Muscle of leg (tissue), 9 donors: ENCODE data around the gene CTAGE4. TPM values are rescaled to one million over a fixed set of nuclear protein-coding genes. Genes with fewer than 3 reads are reported as not detected.

Experiments used
- polyA plus RNA-seq, 8 donors: library from polyadenylated mRNA; unstranded; fragments of 120-200 nt; gene quantifications; one replicate each; pipeline versions ENCODE4 v1.2.1 to v1.2.3, GENCODE V29; 2013; ENCODE audit warnings: inconsistent platforms in 1 of 8, low replicate concordance in 1 of 8; ENCODE audit not compliant: insufficient read length in 8 of 8, insufficient read depth in 1 of 8
- total RNA-seq: library from RNA; stranded (reverse); fragments of 120-200 nt; gene quantifications from one replicate; pipeline ENCODE4 v1.2.4, GENCODE V29; 2013

Gene CTAGE4
- total and polyA plus RNA-seq, 9 donors = 0.09 to 1.7 (median 0.75) TPM; not detected in 2

Other genes with a start within 250 kb of the CTAGE4 start
- not detected for gene OR2F2, start 248.2 kb upstream of the CTAGE4 start, total RNA-seq
- gene OR2F2, start 248.2 kb upstream of the CTAGE4 start, polyA plus RNA-seq = not detected
- gene OR2F1, start 228.6 kb upstream of the CTAGE4 start, total RNA-seq = not detected
- under 1 TPM in 2 of 8 donors, not detected in 6; 0.12 to 0.32 TPM for gene OR2F1, start 228.6 kb upstream of the CTAGE4 start, polyA plus RNA-seq
- not detected for gene OR6B1, start 183.1 kb upstream of the CTAGE4 start, total RNA-seq
- gene OR6B1, start 183.1 kb upstream of the CTAGE4 start, polyA plus RNA-seq = under 1 TPM in 1 of 8 donors, not detected in 7; 0.04 TPM
- not detected for gene OR2A5, start 134.5 kb upstream of the CTAGE4 start, total RNA-seq
- under 1 TPM in 2 of 8 donors, not detected in 6; 0.01 to 0.03 TPM for gene OR2A5, start 134.5 kb upstream of the CTAGE4 start, polyA plus RNA-seq
- gene OR2A25, start 113.7 kb upstream of the CTAGE4 start, total RNA-seq = not detected
- under 1 TPM in 1 of 8 donors, not detected in 7; 0.08 TPM for gene OR2A25, start 113.7 kb upstream of the CTAGE4 start, polyA plus RNA-seq
- not detected for gene OR2A12, start 97.2 kb upstream of the CTAGE4 start, total RNA-seq
- not detected for gene OR2A12, start 97.2 kb upstream of the CTAGE4 start, polyA plus RNA-seq
- not detected for gene OR2A2, start 73.9 kb upstream of the CTAGE4 start, total RNA-seq
- not detected for gene OR2A2, start 73.9 kb upstream of the CTAGE4 start, polyA plus RNA-seq
- gene OR2A14, start 60.3 kb upstream of the CTAGE4 start, total RNA-seq = not detected
- gene OR2A14, start 60.3 kb upstream of the CTAGE4 start, polyA plus RNA-seq = not detected
- gene ARHGEF35, start 12.4 kb downstream of the CTAGE4 start, total RNA-seq = 0.80 TPM
- 1 to 10 TPM; 1.3 to 3.3 (median 1.9) TPM for gene ARHGEF35, start 12.4 kb downstream of the CTAGE4 start, polyA plus RNA-seq
- 0.04 TPM for gene OR2A42, start 56.1 kb downstream of the CTAGE4 start, total RNA-seq
- gene OR2A42, start 56.1 kb downstream of the CTAGE4 start, polyA plus RNA-seq = under 1 TPM; 0.13 to 0.65 (median 0.34) TPM
- gene OR2A7, start 81.3 kb downstream of the CTAGE4 start, total RNA-seq = 0.44 TPM
- gene OR2A7, start 81.3 kb downstream of the CTAGE4 start, polyA plus RNA-seq = 1 to 10 TPM in 6 of 8 donors, under 1 TPM in 2; 0.75 to 2.7 (median 1.3) TPM
- 1.1 TPM for gene CTAGE8, start 85.8 kb downstream of the CTAGE4 start, total RNA-seq
- 1 to 10 TPM in 2 of 8 donors, under 1 TPM in 4, not detected in 2; 0.24 to 2.1 (median 0.60) TPM for gene CTAGE8, start 85.8 kb downstream of the CTAGE4 start, polyA plus RNA-seq
- gene OR2A1, start 129.0 kb downstream of the CTAGE4 start, total RNA-seq = 0.13 TPM
- under 1 TPM; 0.07 to 0.82 (median 0.27) TPM for gene OR2A1, start 129.0 kb downstream of the CTAGE4 start, polyA plus RNA-seq
- 0.93 TPM for gene ARHGEF5, start 171.9 kb downstream of the CTAGE4 start, total RNA-seq
- gene ARHGEF5, start 171.9 kb downstream of the CTAGE4 start, polyA plus RNA-seq = 1 to 10 TPM; 2.3 to 4.8 (median 3.1) TPM
- not detected for gene NOBOX, start 220.2 kb downstream of the CTAGE4 start, total RNA-seq
- not detected for gene NOBOX, start 220.2 kb downstream of the CTAGE4 start, polyA plus RNA-seq